Left ventricle myocardium inferior (tissue), 1 donor: ENCODE data around the gene FPGS. TPM values are rescaled to one million over a fixed set of nuclear protein-coding genes. Genes with fewer than 3 reads are reported as not detected.
A peak's percentile ranks its signal among the peaks of the same experiment; 100 is the strongest.

Experiments
- DNase-seq: peaks from one replicate; pipeline ENCODE4 v3.0.0-alpha.2; 2020
- H3K27ac ChIP-seq: fragments of 200-600 bp; replicated peaks from 2 replicates; pipeline ENCODE4 v1.8.0; 2021
- H3K27me3 ChIP-seq: fragments of 200-600 bp; 2 replicates; pipeline ENCODE4 v1.8.0; 2021; ENCODE audit warnings: low read depth
- H3K36me3 ChIP-seq: fragments of 200-600 bp; 2 replicates; pipeline ENCODE4 v1.8.0; 2021
- H3K4me1 ChIP-seq: fragments of 200-600 bp; 2 replicates; pipeline ENCODE4 v1.8.0; 2021
- H3K4me3 ChIP-seq: fragments of 200-600 bp; 2 replicates; pipeline ENCODE4 v1.8.0; 2021; ENCODE audit warnings: mild to moderate bottlenecking, moderate library complexity
- H3K9me3 ChIP-seq: fragments of 200-600 bp; replicated peaks from 2 replicates; pipeline ENCODE4 v1.8.0; 2021
- CTCF ChIP-seq: fragments of 200-600 bp; IDR thresholded peaks from 2 replicates; pipeline ENCODE4 v1.8.0; 2021; ENCODE audit warnings: antibody characterized with exemption, mild to moderate bottlenecking, borderline replicate concordance
- intact Hi-C: fragments of 100-400 bp; cut with micrococcal nuclease; formaldehyde crosslinking; loops from one replicate; pipeline ENCODE4 v1.11.0; 2022
- long read RNA-seq: library from polyadenylated mRNA; unstranded; transcript quantifications from one replicate; pipeline ENCODE4 v2.0.0, GENCODE V29; 2021
- total RNA-seq: library from RNA; stranded (reverse); fragmentation: NEBNext Ultra II Directional; extraction: Animal tissue kit (Norgen Biotek cat#: 25700); gene quantifications from one replicate; pipeline ENCODE4 v1.2.1, GENCODE V29; 2021
- donor health status: DM: no; HTN: yes; CAD: no; lungs with severe emphysema.

Gene FPGS, protein sequence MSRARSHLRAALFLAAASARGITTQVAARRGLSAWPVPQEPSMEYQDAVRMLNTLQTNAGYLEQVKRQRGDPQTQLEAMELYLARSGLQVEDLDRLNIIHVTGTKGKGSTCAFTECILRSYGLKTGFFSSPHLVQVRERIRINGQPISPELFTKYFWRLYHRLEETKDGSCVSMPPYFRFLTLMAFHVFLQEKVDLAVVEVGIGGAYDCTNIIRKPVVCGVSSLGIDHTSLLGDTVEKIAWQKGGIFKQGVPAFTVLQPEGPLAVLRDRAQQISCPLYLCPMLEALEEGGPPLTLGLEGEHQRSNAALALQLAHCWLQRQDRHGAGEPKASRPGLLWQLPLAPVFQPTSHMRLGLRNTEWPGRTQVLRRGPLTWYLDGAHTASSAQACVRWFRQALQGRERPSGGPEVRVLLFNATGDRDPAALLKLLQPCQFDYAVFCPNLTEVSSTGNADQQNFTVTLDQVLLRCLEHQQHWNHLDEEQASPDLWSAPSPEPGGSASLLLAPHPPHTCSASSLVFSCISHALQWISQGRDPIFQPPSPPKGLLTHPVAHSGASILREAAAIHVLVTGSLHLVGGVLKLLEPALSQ
- total RNA-seq: 38.0 TPM
- long read RNA-seq, transcript FPGS-204 (14 exons, 2,230 nt): minor isoform, 6 of 161 reads
- long read RNA-seq, transcript FPGS-201 (15 exons, 2,278 nt): minor isoform, 11 of 161 reads
- long read RNA-seq, transcript FPGS-203 (15 exons, 2,279 nt): major isoform, 101 of 161 reads
- long read RNA-seq, partial matches to known transcripts: 4 of 161 reads
- long read RNA-seq, other reads (novel, unspliced or antisense): 34 of 161 reads

DNA sequence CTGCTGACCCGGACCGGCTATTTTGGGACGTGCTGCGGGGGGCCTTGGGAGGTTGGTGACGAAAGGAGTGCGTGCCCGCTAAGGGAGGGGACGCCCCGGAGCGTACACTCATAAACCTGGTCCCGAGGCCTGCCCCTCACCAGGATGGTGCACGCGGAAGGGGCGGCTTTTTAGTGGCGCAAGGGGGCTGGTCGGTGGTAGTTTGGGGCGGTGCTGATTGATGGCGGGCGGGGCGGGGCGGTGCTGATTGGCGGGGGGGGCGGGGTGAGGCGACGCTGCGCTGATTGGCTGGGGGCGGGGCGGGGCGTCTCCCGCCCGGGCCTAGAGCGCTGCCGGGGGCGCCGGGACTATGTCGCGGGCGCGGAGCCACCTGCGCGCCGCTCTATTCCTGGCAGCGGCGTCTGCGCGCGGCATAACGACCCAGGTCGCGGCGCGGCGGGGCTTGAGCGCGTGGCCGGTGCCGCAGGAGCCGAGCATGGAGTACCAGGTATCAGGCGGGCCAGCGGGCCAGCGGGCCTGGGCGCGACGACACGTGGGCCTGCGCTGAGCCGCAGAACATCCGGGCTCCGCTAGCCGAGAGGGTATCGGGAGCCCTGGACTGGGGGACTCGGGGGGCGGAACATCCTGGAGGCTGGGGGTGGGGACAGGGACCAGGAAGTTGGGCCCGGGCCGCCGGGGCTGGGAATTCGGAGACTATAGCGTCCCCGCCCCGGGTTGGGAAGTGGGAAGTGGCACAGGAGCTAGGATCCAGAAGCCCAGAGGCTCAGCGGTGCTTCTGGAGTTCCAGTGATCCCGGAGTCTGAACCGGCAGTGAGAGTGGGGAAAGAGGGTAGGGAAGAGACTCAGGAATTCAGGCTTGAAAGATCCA is at the start of gene FPGS:
Gene FPGS (plus strand): TSS at position 307 of the 868 bp plus-strand sequence. CDS start 43 bp downstream, at position 350.
- H3K27me3 ChIP-seq: no peaks in the 10 kb centered on the region
- peak; percentile 90 for DNase-seq
- H3K36me3 ChIP-seq: peaks cover 28% of the 10 kb centered on the region
- H3K4me3 ChIP-seq: peak within 1 kb of the TSS; percentile 68
- no peaks in the 10 kb centered on the region for H3K9me3 ChIP-seq
- intact Hi-C loops: no loop called here
- peak within 1 kb of the TSS; percentile 95 for H3K27ac ChIP-seq
- no peak for TF ChIP-seq CTCF
- peaks cover 37% of the 10 kb centered on the region for H3K4me1 ChIP-seq

DNA sequence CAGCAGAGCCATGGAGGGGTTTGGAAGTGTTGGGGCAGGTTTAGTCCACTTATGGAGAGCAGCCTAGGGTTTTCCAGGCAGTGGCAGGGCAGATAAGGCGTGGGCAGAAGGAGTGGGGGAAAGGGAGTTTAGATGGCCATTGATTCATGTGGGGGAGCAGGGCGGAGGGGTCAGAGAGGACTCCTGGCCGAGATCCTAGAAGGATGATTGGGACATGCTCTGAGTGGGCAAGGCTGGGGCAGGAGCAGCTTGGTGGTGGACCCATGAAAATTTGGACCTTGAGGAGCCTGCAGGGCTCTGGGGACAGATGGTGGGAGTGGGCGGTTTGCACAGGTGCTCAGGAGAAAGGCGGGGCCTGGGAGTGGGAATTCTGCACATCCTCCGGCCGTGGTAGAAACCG is 49.5 kb upstream of the FPGS start:
- Histone ChIP-seq H3K36me3 (peaks cover 31% of the 10 kb centered on the region), H3K27me3 (peaks cover 54% of the 10 kb centered on the region), H3K4me3 (peak overlapping the region; percentile 59), H3K4me1 (peaks cover 73% of the 10 kb centered on the region), H3K9me3 (no peaks in the 10 kb centered on the region), H3K27ac (peak overlapping the region; percentile 93)
- intact Hi-C loops: no loop called here
- TF ChIP-seq CTCF: no peak
- no peak for DNase-seq

DNA sequence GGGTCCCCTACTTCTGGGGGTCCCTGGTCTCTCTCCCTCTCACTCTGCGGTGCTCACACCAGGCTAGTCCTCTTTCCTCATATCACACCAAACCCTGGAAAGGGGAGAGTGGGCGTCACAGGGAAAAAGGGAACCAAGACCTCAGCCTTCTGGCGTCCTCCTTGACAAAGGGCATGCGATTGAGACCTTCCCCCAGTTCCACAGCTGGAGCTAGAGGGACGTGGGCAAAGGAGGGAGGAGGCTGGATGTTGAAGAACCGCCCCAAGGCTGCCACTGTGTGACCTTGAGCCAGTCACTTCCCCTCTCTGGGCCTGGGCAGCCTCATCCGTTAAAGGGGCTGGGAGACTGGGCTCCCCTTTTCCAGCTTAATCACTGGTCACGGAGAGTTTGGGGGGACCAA is 49.1 kb upstream of the FPGS start:
- intact Hi-C loops: no loop called here
- Histone ChIP-seq H3K27ac (peak overlapping the region; percentile 93), H3K4me1 (peaks cover 74% of the 10 kb centered on the region), H3K36me3 (peaks cover 26% of the 10 kb centered on the region), H3K4me3 (peak overlapping the region; percentile 59), H3K9me3 (no peaks in the 10 kb centered on the region), H3K27me3 (peaks cover 58% of the 10 kb centered on the region)
- no peak for DNase-seq
- TF ChIP-seq CTCF: no peak

- Histone ChIP-seq H3K27ac (peak overlapping the region; percentile 93), H3K9me3 (no peaks in the 10 kb centered on the region), H3K36me3 (peaks cover 18% of the 10 kb centered on the region), H3K27me3 (peaks cover 60% of the 10 kb centered on the region), H3K4me3 (peak overlapping the region; percentile 59), H3K4me1 (peaks cover 77% of the 10 kb centered on the region)
- intact Hi-C loops: no loop called here
- TF ChIP-seq CTCF: no peak
- no peak for DNase-seq
Observed at GRCh38 chr9:127754099-127755060, 48.3 kb upstream of the FPGS start.
